PC-3 (cell line): ENCODE measurements around the gene RAB12. TPM values are rescaled to one million over a fixed set of nuclear protein-coding genes. Genes with fewer than 3 reads are reported as not detected.

Experiments used
- ATAC-seq: fragments of 200-7000 bp; cut with Tn5 transposase; 2 replicates; pipeline ENCODE4 v1.9.1; 2020; ENCODE audit warnings: mild to moderate bottlenecking, moderate library complexity
- BruUV-seq: library from RNA; stranded (reverse); fragments of 400-500 nt; replicated peaks from 2 replicates; lab custom pipeline; 2021; lab: Mats Ljungman, UMichigan
- CTCF ChIA-PET: fragments of 300-600 bp; sonication (Branson Sonifier 250); formaldehyde crosslinking; loops from one replicate; lab custom pipeline; 2022; ENCODE audit warnings: antibody characterized with exemption; lab: Charles Lee
- POLR2A ChIA-PET: fragments of 300-600 bp; sonication (Branson Sonifier 250); formaldehyde crosslinking; loops from one replicate; lab custom pipeline; 2022; ENCODE audit warnings: antibody characterized with exemption; ENCODE audit not compliant: unreplicated experiment; lab: Charles Lee
- DNase-seq: peaks from one replicate; pipeline ENCODE4 v3.0.0-alpha.2; 2015
- H2AFZ ChIP-seq: fragments of 300-600 bp; sonication (generic); 2 replicates; pipeline ENCODE4 v1.6.0; 2016; ENCODE audit warnings: antibody characterized with exemption, low read length
- H3F3A ChIP-seq: fragments of 300-600 bp; sonication (generic); one replicate; pipeline ENCODE4 v1.6.0; 2017; ENCODE audit warnings: antibody characterized with exemption, low read length, control low read depth, mild to moderate bottlenecking; ENCODE audit not compliant: unreplicated experiment
- H3K27ac ChIP-seq: fragments of 300-600 bp; sonication (generic); 2 replicates; pipeline ENCODE4 v1.5.1; 2016; ENCODE audit warnings: mild to moderate bottlenecking, low read length
- H3K27me3 ChIP-seq: fragments of 300-600 bp; sonication (generic); 2 replicates; pipeline ENCODE4 v1.6.1; 2016; ENCODE audit warnings: low read length, mixed read lengths
- H3K36me3 ChIP-seq: fragments of 300-600 bp; sonication (generic); 2 replicates; pipeline ENCODE4 v1.6.1; 2016; ENCODE audit warnings: low read depth, mixed run types, low read length, mixed read lengths
- H3K4me1 ChIP-seq: fragments of 300-600 bp; sonication (generic); 2 replicates; pipeline ENCODE4 v1.5.1; 2016; ENCODE audit warnings: low read length; ENCODE audit not compliant: insufficient read depth
- H3K4me2 ChIP-seq: fragments of 300-600 bp; sonication (generic); 2 replicates; pipeline ENCODE4 v1.6.0; 2016; ENCODE audit warnings: low read length
- H3K4me3 ChIP-seq: fragments of 300-600 bp; sonication (generic); 2 replicates; pipeline ENCODE4 v1.5.1; 2016; ENCODE audit warnings: mild to moderate bottlenecking, low read length, mixed read lengths
- H3K79me2 ChIP-seq: fragments of 300-600 bp; sonication (generic); 2 replicates; pipeline ENCODE4 v1.6.1; 2017; ENCODE audit warnings: low read length, mixed read lengths
- H3K9ac ChIP-seq: fragments of 300-600 bp; sonication (generic); 2 replicates; pipeline ENCODE4 v1.6.0; 2016; ENCODE audit warnings: mild to moderate bottlenecking, low read length
- H3K9me2 ChIP-seq: fragments of 300-600 bp; sonication (generic); replicated peaks from 2 replicates; pipeline ENCODE4 v1.6.1; 2016; ENCODE audit warnings: mixed run types, low read length, mixed read lengths
- H3K9me3 ChIP-seq: fragments of 300-600 bp; sonication (generic); 2 replicates; pipeline ENCODE4 v1.6.1; 2016; ENCODE audit warnings: low read length, mixed read lengths
- H4K20me1 ChIP-seq: fragments of 300-600 bp; sonication (generic); 2 replicates; pipeline ENCODE4 v1.6.1; 2016; ENCODE audit warnings: low read length, mixed read lengths
- CTCF ChIP-seq: fragments of 300-600 bp; sonication (generic); conservative IDR thresholded peaks from 2 replicates; pipeline ENCODE4 v1.5.1; 2017; ENCODE audit warnings: antibody characterized with exemption, low read depth, mild to moderate bottlenecking, low read length
- EZH2 ChIP-seq: fragments of 300-600 bp; sonication (generic); IDR thresholded peaks from one replicate; pipeline ENCODE4 v1.6.1; 2017; ENCODE audit warnings: antibody characterized with exemption, mild to moderate bottlenecking, low read length; ENCODE audit not compliant: unreplicated experiment
- EZH2phosphoT487 ChIP-seq: fragments of 300-600 bp; sonication (generic); IDR thresholded peaks from 2 replicates; pipeline ENCODE4 v1.6.1; 2018; ENCODE audit warnings: mild to moderate bottlenecking, antibody characterized with exemption, low read length, borderline replicate concordance
- intact Hi-C: fragments of 100-400 bp; cut with micrococcal nuclease; formaldehyde crosslinking; loops from 2 replicates; pipeline ENCODE4 v1.9.0; 2023
- total RNA-seq: library from RNA; depleted of rRNA; stranded (reverse); fragments of >200 nt; gene quantifications from 2 replicates; pipeline ENCODE4 v1.2.3, GENCODE V29; 2014

Gene RAB12
- total RNA-seq, 1 experiment from 2014 or later, result 50.9 TPM

GRCh38 chr18:8605974-8606373, 3.3 kb upstream of the RAB12 start:
- no TSS peak for BruUV-seq

GRCh38 chr18:8607776-8608742, 1.2 kb upstream of the RAB12 start:
- Histone ChIP-seq H2AFZ (peak overlapping the region; percentile 94; the same call in 1 of the 2 replicates), H3K4me3 (no peak overlapping the region), H3K4me1 (peaks cover 23% of the 10 kb centered on the region), H3K4me2 (no peak overlapping the region), H3K27me3 (no peaks in the 10 kb centered on the region), H3K79me2 (peaks cover 34% of the 10 kb centered on the region), H3K9me2 (no peaks in the 10 kb centered on the region), H3K36me3 (no peaks in the 10 kb centered on the region), H3F3A (no peaks in the 10 kb centered on the region), H4K20me1 (peaks cover 24% of the 10 kb centered on the region), H3K27ac (no peak overlapping the region), H3K9ac (no peak overlapping the region), H3K9me3 (no peaks in the 10 kb centered on the region)
- DNase-seq (no peak), ATAC-seq (no peak)
- no TSS peak for BruUV-seq
- intact Hi-C loops, result no loop called here
- TF ChIP-seq EZH2phosphoT487 (no peak), EZH2 (no peak), CTCF (no peak)
- CTCF ChIA-PET, result no interaction called here
- POLR2A ChIA-PET, result no interaction called here

More at GRCh38 chr18:8605974-8606373, 3.3 kb upstream of the RAB12 start:
- Histone ChIP-seq H3K9me2 (no peaks in the 10 kb centered on the region), H3K9ac (no peak overlapping the region), H4K20me1 (peaks cover 8% of the 10 kb centered on the region), H3K4me2 (no peak overlapping the region), H3K4me1 (peaks cover 2% of the 10 kb centered on the region), H3K36me3 (no peaks in the 10 kb centered on the region), H2AFZ (no peak overlapping the region), H3K79me2 (peaks cover 14% of the 10 kb centered on the region), H3K27me3 (peaks cover 4% of the 10 kb centered on the region), H3K27ac (no peak overlapping the region), H3K4me3 (no peak overlapping the region), H3F3A (no peaks in the 10 kb centered on the region), H3K9me3 (no peaks in the 10 kb centered on the region)
- TF ChIP-seq EZH2phosphoT487 (no peak), EZH2 (no peak), CTCF (no peak)
- CTCF ChIA-PET, result interaction anchor here (0.6 kb wide), 1 partner anchor 94 kb away, joined by 6 read pairs; no protein-coding TSS in a partner anchor
- POLR2A ChIA-PET, result interaction anchor here (0.6 kb wide), 1 partner anchor 21 kb away, joined by 4 read pairs; no protein-coding TSS in a partner anchor
- no peak for DNase-seq
- ATAC-seq, result no peak
- intact Hi-C loops, result no loop called here
